ENCODE measurements around the gene MT1F.
"Not testable (repeated sequence)": the region's sequence is repeated elsewhere in the genome, so short reads cannot be mapped to it uniquely, and the experiment has no call there.

Gene MT1F

DNA sequence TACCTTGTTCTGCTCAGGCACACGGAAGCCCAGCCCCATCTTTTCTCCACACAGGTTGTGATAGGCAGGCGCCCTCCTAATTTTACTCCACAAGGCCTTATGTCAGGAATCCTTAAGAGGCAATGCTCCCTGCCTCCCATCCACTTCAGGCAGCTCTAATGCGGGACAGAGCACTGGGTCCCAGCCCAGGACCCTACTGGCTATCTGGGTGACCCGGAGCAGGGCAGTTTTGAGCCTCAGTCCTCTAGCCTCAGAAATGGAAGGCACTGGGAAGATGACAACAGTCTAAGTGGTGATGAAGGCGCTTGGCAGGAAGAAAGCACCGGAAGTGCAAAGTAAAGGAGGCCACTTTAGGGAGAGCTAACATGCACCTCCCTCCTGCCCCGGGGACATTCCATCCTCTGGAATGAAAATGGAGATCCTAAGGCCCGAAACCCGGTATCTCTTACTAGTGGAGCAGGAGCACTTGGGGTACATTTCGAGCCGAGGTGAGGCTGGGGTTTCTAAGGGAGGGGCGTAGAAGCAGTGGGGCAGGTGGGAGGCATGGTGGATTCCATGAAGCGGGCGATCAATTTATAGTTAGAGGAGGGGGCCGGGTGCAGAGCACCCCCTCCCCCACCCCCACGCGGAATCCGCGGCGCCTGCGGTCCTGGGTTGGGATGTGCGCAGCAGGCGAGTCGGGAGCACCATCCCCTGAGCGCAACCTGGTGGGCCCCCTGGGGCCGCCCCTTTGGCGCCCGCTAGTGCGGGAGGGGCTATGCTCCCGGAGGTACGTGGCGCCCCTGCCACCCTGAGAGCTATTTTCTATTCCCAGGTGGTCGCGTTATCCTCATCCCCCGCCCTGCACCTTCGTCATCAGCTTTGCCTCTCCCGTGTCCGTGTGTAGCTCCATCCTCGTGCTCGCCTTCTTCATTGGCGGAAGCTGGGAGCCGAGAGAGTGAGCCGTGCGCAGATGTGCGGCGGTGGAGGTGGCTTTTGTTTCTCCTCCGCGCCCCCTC is 4.9 kb downstream of the MT1F start:
- H3K4me1 ChIP-seq: peaks cover 17 to 29% (median 23%) of the 10 kb centered on the region in 10 experiments
- H3K4me3 ChIP-seq: peak overlapping the region in 6 of 10 experiments; percentile 9 to 38 (median 20); a peak in 5 of 20 replicates
- H3K4me2 ChIP-seq: peak overlapping the region; percentile 42 to 68 (median 60); a peak in 21 of 22 replicates
- peaks cover 0 to 16% (median 4%) of the 10 kb centered on the region in 11 experiments; a peak in 6 of 22 replicates for H4K20me1 ChIP-seq
- H3K36me3 ChIP-seq: no peaks in the 10 kb centered on the region
- no peak for TF ChIP-seq Cebpa-rat (IDR thresholded peaks at IDR 0.05)
- H3K27me3 ChIP-seq: peaks cover 98 to 100% (median 100%) of the 10 kb centered on the region in 11 experiments
- H3K9ac ChIP-seq: no peak overlapping the region
- H3K9me3 ChIP-seq (replicated peaks in 1 of 11): 0 out of 22 replicates have a peak, but pooled peaks cover 0 to 4% (median 0%) of the 10 kb centered on the region in 11 experiments
- no peak overlapping the region for H3K27ac ChIP-seq

GRCh38 chr16:56664506-56664905 is 6.7 kb downstream of the MT1F start:
- peaks cover 0 to 34% (median 6%) of the 10 kb centered on the region in 11 experiments; a peak in 11 of 22 replicates for H4K20me1 ChIP-seq
- H3K27ac ChIP-seq: no peak overlapping the region
- no peaks in the 10 kb centered on the region for H3K36me3 ChIP-seq
- no peak for TF ChIP-seq Cebpa-rat (IDR thresholded peaks at IDR 0.05)
- H3K4me3 ChIP-seq: no peak overlapping the region
- peaks cover 98 to 100% (median 100%) of the 10 kb centered on the region in 11 experiments for H3K27me3 ChIP-seq
- H3K4me1 ChIP-seq: peaks cover 21 to 37% (median 25%) of the 10 kb centered on the region in 10 experiments
- no peak overlapping the region for H3K9ac ChIP-seq
- H3K4me2 ChIP-seq: no peak overlapping the region
- 0 out of 22 replicates have a peak, but pooled peaks cover 0 to 4% (median 0%) of the 10 kb centered on the region in 11 experiments for H3K9me3 ChIP-seq (replicated peaks in 1 of 11)

DNA sequence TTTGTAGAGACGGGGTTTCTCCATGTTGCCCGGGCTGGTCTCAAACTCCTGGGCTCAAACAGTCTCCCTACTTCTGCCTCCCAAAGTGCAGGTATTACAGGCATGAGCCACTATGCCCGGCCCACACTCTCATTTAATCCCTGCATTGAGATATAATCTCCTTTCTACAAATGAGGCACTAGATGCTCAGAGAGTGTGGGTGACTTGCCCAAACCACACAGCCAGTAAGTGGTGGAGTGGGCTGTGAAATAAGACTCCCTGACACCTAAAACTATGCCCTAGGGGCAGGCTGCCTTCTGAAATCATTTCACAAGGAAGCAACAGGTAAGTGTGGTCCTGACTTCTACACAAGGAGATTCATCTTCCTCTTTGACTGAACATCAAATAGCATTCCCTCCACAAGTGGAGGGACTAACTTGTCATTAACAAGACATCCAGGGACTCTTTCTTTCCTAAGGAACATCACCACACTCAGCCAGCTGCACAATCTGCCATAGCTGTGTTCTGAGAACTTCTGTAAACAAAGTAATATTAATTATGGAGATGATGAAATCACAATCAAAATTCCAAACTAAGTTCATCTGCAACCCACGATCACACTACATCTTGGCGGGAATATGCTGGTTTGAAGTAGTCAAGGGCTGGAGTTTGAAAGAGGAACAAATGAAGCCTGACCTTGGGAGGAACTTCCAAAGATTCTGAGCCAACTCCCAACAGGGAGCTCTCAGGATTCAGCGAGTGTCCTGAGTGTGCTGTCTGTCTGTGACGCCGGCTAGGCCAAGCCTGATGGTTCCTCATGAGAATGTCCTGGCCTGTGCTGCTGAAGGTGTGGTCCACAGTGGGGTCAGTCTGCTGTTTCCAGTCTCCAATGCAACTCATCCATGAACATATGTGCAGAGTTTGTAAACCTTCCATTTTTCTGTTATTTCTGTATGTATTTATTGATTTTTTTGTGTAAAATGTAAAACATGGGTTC is 7.8 kb downstream of the MT1F start:
- Histone ChIP-seq H4K20me1 (peaks cover 0 to 45% (median 9%) of the 10 kb centered on the region in 11 experiments; a peak in 13 of 22 replicates), H3K4me1 (peaks cover 24 to 47% (median 32%) of the 10 kb centered on the region in 10 experiments), H3K27me3 (peaks cover 98 to 100% (median 100%) of the 10 kb centered on the region in 11 experiments)
- not testable (repeated sequence) for H3K9ac ChIP-seq; H3K9me3 ChIP-seq (replicated peaks in 1 of 11); H3K4me3 ChIP-seq; H3K36me3 ChIP-seq; H3K4me2 ChIP-seq; H3K27ac ChIP-seq

DNA sequence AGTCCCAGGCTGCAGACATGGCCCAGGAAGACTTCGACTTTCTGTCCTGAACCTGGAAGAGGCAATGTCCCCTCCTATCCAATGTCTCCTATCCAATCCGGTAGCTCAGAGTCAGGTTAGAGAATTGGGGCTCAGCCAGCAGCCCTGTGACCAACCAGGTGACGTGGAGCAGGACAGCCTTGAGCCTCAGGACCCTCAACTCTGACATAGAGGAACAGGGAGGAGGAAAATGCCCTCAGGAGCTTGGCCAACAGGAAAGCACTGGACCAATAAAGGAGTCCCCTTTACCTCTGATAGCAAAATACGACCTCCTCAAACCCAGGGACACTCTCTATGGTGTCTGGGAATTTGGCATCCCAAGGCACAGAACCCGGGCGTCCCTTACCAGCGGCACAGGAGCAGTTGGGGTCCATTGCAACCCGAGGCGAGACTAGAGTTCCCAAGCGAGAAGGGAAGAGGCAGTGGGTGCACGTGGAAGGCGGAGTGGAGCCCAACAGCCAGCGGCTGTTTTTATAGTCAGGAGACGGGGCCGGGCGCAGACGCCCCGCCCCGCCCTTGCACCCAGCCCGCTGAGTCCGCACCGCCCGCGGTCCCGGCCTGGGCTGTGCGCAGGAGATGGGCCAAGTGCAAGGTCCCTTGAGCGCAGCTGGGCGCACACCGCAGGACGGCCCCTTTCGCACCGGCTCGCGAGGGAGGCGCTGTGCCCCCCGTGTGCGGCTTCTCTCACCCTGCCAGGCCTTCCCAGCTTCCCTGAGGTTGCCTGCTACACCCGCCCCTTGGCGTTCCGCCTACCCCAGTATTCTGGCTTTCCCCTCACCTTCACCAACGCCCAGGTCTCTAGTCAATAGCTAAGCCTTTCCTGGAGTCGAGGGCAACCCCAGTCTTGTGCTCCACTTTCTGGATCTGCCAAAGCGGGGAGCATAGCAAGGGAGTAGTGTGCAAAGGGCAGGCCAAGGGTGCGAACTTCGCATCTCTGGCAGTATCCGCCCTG is 10.1 kb downstream of the MT1F start, which contains the start of gene MT1G:
TSS of gene MT1G (minus strand) at position 485 of the 991 bp plus-strand sequence. CDS start at position 413, 72 bp downstream.
- Histone ChIP-seq H3K4me3 (peak within 1 kb of the TSS; percentile 20 to 45 (median 36); a peak in 16 of 20 replicates), H3K27ac (no peak within 1 kb of the TSS), H3K4me1 (peaks cover 23 to 55% (median 34%) of the 10 kb centered on the region in 10 experiments), H3K4me2 (peak within 1 kb of the TSS; percentile 57 to 80 (median 68)), H3K36me3 (no peaks in the 10 kb centered on the region), H3K9ac (no peak within 1 kb of the TSS), H4K20me1 (peaks cover 0 to 35% (median 9%) of the 10 kb centered on the region in 11 experiments; a peak in 13 of 22 replicates), H3K9me3 (replicated peaks in 1 of 11) (0 out of 22 replicates have a peak, but pooled peaks cover 0 to 4% (median 0%) of the 10 kb centered on the region in 11 experiments), H3K27me3 (peaks cover 98 to 100% (median 100%) of the 10 kb centered on the region in 11 experiments)
- no peak for TF ChIP-seq Cebpa-rat (IDR thresholded peaks at IDR 0.05)

- peaks cover 88 to 99% (median 94%) of the 10 kb centered on the region in 11 experiments for H3K27me3 ChIP-seq
- H3K4me2 ChIP-seq: peak within 1 kb of the TSS; percentile 3 to 67 (median 36); a peak in 14 of 22 replicates
- no peak for TF ChIP-seq Cebpa-rat (IDR thresholded peaks at IDR 0.05)
- peaks cover 0 to 35% (median 9%) of the 10 kb centered on the region in 11 experiments; a peak in 13 of 22 replicates for H4K20me1 ChIP-seq
- 0 out of 20 replicates have a peak within 1 kb of the TSS, but pooled peaks of 1 of the 10 experiments have one; percentile 4 for H3K4me3 ChIP-seq
- H3K4me1 ChIP-seq: peaks cover 27 to 67% (median 44%) of the 10 kb centered on the region in 10 experiments
- no peak within 1 kb of the TSS for H3K27ac ChIP-seq
- H3K36me3 ChIP-seq: no peaks in the 10 kb centered on the region
- H3K9ac ChIP-seq: no peak within 1 kb of the TSS
- H3K9me3 ChIP-seq (replicated peaks in 1 of 11): 0 out of 22 replicates have a peak, but pooled peaks cover 0 to 3% (median 0%) of the 10 kb centered on the region in 11 experiments
Measured at GRCh38 chr16:56669005-56669839, 11.5 kb downstream of the MT1F start, which contains the start of gene MT1H. MT1H (plus strand) TSS chr16:56669814; CDS start chr16:56669885, 71 bp downstream.

DNA sequence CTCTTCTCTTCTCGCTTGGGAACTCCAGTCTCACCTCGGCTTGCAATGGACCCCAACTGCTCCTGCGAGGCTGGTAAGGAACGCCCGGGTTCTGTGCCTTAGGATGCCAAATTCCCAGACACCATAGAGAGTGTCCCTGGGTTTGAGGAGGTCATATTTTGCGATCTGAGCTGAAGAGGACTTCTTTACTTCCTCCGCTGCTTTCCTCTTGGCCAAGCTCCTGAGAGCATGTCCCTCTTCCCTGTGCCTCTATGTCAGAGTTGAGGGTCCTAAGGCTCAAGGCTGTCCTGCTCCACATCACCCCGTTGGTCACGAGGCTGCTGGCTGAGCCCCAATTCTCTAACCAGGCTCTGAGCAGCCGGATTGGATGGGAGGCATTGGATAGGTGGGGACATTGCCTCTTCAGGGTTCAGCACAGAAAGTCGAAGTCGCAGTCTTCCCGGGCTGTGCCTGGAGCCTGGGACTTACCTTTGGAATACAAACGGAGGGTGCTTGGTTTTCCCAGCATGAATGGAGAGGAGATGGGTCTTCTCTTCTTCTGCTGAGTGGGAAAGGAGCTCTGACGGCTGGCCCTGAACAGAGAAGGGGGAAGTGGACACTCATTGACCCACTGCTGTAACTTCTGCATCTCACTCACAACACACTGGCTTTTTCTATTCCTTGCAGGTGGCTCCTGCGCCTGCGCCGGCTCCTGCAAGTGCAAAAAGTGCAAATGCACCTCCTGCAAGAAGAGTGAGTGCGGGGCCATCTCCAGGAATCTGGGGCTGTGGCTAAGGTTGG is 12.3 kb downstream of the MT1F start:
- Histone ChIP-seq H3K36me3 (no peaks in the 10 kb centered on the region), H3K4me2 (peak overlapping the region in 10 of 11 experiments; percentile 24 to 67 (median 38); a peak in 14 of 22 replicates), H4K20me1 (peaks cover 0 to 35% (median 9%) of the 10 kb centered on the region in 11 experiments; a peak in 12 of 22 replicates), H3K9ac (no peak overlapping the region), H3K4me1 (peaks cover 28 to 73% (median 50%) of the 10 kb centered on the region in 10 experiments), H3K27me3 (peaks cover 82 to 97% (median 92%) of the 10 kb centered on the region in 11 experiments), H3K9me3 (replicated peaks in 1 of 11) (no peaks in the 10 kb centered on the region), H3K4me3 (no peak overlapping the region), H3K27ac (no peak overlapping the region)
- TF ChIP-seq Cebpa-rat (IDR thresholded peaks at IDR 0.05): no peak

Data from BLaER1 treated with 17β-estradiol and CSF1 and Interleukin-3, amounts not matched to agents 10 nM and 100 nM (cell line).